ENCODE results near the gene PROB1.

DNA sequence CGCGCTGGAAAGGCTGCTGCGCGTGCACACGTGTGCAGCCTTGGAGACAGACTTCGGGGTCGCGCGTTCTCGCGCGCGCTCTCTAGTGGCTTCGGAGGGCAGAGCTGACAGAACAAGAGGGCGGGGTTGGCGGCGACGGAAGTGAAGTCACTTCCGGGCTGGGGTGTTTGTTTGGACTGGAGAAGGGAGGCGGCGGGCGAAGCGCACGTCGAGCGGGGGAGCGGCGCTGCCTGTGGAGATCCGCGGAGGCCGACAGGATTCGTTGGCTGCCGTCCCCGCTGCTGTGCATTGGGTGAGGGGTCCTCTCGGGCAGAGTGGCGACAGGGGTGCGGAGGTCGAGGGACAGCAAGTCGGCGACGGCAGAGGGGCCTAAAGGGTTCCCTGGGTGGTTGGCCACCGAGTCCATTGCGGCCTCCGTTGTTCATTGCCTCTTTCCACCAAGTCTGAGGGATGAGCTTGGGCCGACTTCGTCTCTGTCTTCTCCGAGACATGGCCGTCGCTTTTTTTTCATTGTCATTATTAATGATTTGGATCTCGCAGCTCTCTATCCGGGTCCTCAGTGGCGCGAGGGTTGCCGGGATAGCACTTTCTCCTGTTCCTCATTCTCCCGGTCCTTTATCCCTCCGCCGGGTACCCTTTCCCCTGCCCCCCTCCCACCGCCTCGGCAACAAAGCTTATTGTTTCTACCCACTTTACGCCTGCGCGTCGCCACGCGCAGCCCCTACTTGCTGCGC is 53.0 kb downstream of the PROB1 start, which contains the start of gene PAIP2:
- TF ChIP-seq CTCF (IDR thresholded peaks at IDR 0.05): peak; percentile 57 to 79 (median 72)
- peak; percentile 92 to 97 for TF ChIP-seq POLR2A (IDR thresholded peaks at IDR 0.05)
